H7 (cell line): Measurements from ENCODE around the gene KIF1B. TPM values are rescaled to one million over a fixed set of nuclear protein-coding genes. Genes with fewer than 3 reads are reported as not detected.

Experiments
- DNase-seq: peaks from one replicate; pipeline ENCODE4 v3.0.0; 2012
- H3K27me3 ChIP-seq: 2 replicates; pipeline ENCODE4 v1.6.0; 2011; ENCODE audit warnings: mild to moderate bottlenecking, low read length; ENCODE audit not compliant: control insufficient read depth, insufficient read depth
- H3K36me3 ChIP-seq: replicated peaks from 2 replicates; pipeline ENCODE4 v1.5.1; 2011; ENCODE audit warnings: low read length; ENCODE audit not compliant: control insufficient read depth, insufficient read depth
- H3K4me3 ChIP-seq: 2 replicates; pipeline ENCODE4 v1.5.1; 2011; ENCODE audit warnings: low read depth, mild to moderate bottlenecking, control low read depth, low read length, moderate library complexity; ENCODE audit not compliant: insufficient read depth
- total RNA-seq: library from RNA; depleted of rRNA; stranded (reverse); fragments of >200 nt; shearing (Covaris generic); gene quantifications from 2 replicates; pipeline ENCODE4 v1.2.3, GENCODE V29; 2014

KIF1B gene
- total RNA-seq, 1 experiment from 2014 or later = 32.1 TPM

- DNase-seq = no peak
- Histone ChIP-seq H3K4me3 (no peak overlapping the region), H3K36me3 (peaks cover 6% of the 10 kb centered on the region), H3K27me3 (no peaks in the 10 kb centered on the region)
Observed at GRCh38 chr1:10299151-10299550, 88.8 kb downstream of the KIF1B start.

GRCh38 chr1:10302416-10302815, 92.0 kb downstream of the KIF1B start:
- Histone ChIP-seq H3K4me3 (no peak overlapping the region), H3K27me3 (no peaks in the 10 kb centered on the region), H3K36me3 (peaks cover 4% of the 10 kb centered on the region)
- no peak for DNase-seq

GRCh38 chr1:10304295-10304694, 93.9 kb downstream of the KIF1B start:
- no peak for DNase-seq
- no peak overlapping the region for H3K4me3 ChIP-seq
- peaks cover 6% of the 10 kb centered on the region for H3K36me3 ChIP-seq
- H3K27me3 ChIP-seq = no peaks in the 10 kb centered on the region

GRCh38 chr1:10306435-10306834, 96.1 kb downstream of the KIF1B start:
- Histone ChIP-seq H3K36me3 (peaks cover 6% of the 10 kb centered on the region), H3K27me3 (no peaks in the 10 kb centered on the region), H3K4me3 (no peak overlapping the region)
- DNase-seq = no peak

GRCh38 chr1:10308001-10308400, 97.6 kb downstream of the KIF1B start:
- no peaks in the 10 kb centered on the region for H3K27me3 ChIP-seq

GRCh38 chr1:10309243-10310011, 99.1 kb downstream of the KIF1B start:
- no peak for DNase-seq
- Histone ChIP-seq H3K36me3 (peaks cover 3% of the 10 kb centered on the region), H3K27me3 (no peaks in the 10 kb centered on the region), H3K4me3 (no peak overlapping the region)

More at GRCh38 chr1:10308001-10308400, 97.6 kb downstream of the KIF1B start:
- no peak for DNase-seq
- Histone ChIP-seq H3K36me3 (peaks cover 6% of the 10 kb centered on the region), H3K4me3 (no peak overlapping the region)

GRCh38 chr1:10316752-10317151, 106.4 kb downstream of the KIF1B start:
- Histone ChIP-seq H3K4me3 (no peak overlapping the region), H3K36me3 (no peaks in the 10 kb centered on the region; the same call in 1 of the 2 replicates), H3K27me3 (no peaks in the 10 kb centered on the region)
- DNase-seq = no peak

- Histone ChIP-seq H3K36me3 (peaks cover 2% of the 10 kb centered on the region), H3K4me3 (no peak overlapping the region), H3K27me3 (no peaks in the 10 kb centered on the region)
- no peak for DNase-seq
Observed at GRCh38 chr1:10319750-10320149, 109.4 kb downstream of the KIF1B start.

- no peaks in the 10 kb centered on the region for H3K27me3 ChIP-seq
- no peak overlapping the region for H3K4me3 ChIP-seq
- peaks cover 2% of the 10 kb centered on the region for H3K36me3 ChIP-seq
- DNase-seq = no peak
Observed at GRCh38 chr1:10320336-10320735, 110.0 kb downstream of the KIF1B start.

GRCh38 chr1:10322821-10323220, 112.5 kb downstream of the KIF1B start:
- DNase-seq = no peak
- H3K4me3 ChIP-seq = no peak overlapping the region
- H3K36me3 ChIP-seq = peaks cover 7% of the 10 kb centered on the region

GRCh38 chr1:10324627-10325026, 114.3 kb downstream of the KIF1B start:
- H3K36me3 ChIP-seq = peaks cover 7% of the 10 kb centered on the region
- H3K27me3 ChIP-seq = no peaks in the 10 kb centered on the region
- H3K4me3 ChIP-seq = no peak overlapping the region
- no peak for DNase-seq

More at GRCh38 chr1:10322821-10323220, 112.5 kb downstream of the KIF1B start:
- H3K27me3 ChIP-seq = no peaks in the 10 kb centered on the region

GRCh38 chr1:10325521-10325920, 115.2 kb downstream of the KIF1B start:
- Histone ChIP-seq H3K27me3 (no peaks in the 10 kb centered on the region), H3K4me3 (no peak overlapping the region), H3K36me3 (peaks cover 7% of the 10 kb centered on the region)
- no peak for DNase-seq

GRCh38 chr1:10326251-10326650, 115.9 kb downstream of the KIF1B start:
- Histone ChIP-seq H3K27me3 (no peaks in the 10 kb centered on the region), H3K4me3 (no peak overlapping the region), H3K36me3 (peaks cover 7% of the 10 kb centered on the region)
- DNase-seq = no peak

- no peak overlapping the region for H3K4me3 ChIP-seq
- peaks cover 7% of the 10 kb centered on the region for H3K36me3 ChIP-seq
- no peak for DNase-seq
- no peaks in the 10 kb centered on the region for H3K27me3 ChIP-seq
Observed at GRCh38 chr1:10328180-10328963, 118.0 kb downstream of the KIF1B start.

- Histone ChIP-seq H3K36me3 (peaks cover 20% of the 10 kb centered on the region), H3K27me3 (no peaks in the 10 kb centered on the region), H3K4me3 (no peak overlapping the region)
- no peak for DNase-seq
Observed at GRCh38 chr1:10337436-10337835, 127.1 kb downstream of the KIF1B start.
